GM04504 (cell line): ENCODE measurements around the gene DYNLL1.
"Not testable (repeated sequence)": the region's sequence is repeated elsewhere in the genome, so short reads cannot be mapped to it uniquely, and the experiment has no call there.

Experiments
- DNase-seq: peaks from one replicate; pipeline ENCODE4 v3.0.0-alpha.2; 2012; ENCODE audit warnings: low read depth

DYNLL1 gene

DNA sequence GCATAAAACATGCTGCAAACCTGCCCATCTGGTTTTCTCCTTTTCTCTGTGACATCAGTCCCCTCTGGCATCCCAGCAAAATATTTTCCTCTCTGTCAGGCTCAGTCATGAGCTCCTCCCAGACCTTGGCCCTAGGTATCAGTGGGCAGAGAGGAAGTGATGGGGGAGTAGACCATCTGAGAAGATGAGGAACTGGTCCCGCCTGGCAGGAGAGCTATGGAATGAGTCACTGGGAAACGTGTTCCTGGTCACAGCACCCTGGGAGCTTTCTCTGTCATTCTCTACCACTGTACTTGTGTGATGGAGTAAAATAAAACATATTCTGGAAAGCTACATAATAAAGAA is 21.3 kb upstream of the DYNLL1 start:
- no peak for DNase-seq

DNA sequence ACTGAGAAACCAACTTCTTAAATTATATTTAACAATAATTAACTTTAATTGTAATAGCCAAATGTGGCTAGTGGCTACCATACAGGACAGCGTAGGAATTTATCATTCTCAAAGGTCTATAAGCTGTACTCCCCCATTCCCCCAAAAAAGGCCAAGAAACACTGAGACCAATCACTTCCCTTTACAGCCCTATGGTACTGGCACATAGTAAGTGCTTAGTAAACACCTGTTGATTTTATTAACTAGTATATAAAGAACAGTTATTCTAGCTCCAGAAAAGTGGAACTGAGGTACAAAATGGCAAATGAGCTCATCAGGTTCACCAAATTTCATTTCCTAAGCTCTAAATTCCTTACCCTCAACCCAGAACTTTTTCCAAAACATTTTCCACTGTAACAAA is 20.3 kb upstream of the DYNLL1 start:
- DNase-seq = no peak

DNA sequence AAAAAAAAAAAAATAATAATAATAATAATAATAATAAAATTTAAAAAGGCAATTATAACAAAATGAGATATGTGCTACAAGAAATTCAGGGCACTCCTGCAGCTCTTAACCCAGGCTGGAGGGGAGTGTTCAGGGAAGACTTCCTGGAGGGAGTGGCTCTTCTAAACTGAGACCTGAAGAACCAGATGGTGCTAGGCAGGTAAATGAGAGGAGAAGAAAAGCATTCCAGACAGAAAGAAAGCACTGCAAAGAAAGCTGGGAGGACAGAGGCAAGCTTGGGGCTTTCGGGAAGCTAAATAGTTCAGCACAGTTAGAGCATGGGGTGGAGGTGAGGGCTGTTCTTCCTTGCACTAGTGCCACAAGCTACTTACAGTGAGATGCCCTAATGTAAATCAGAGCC is 16.5 kb upstream of the DYNLL1 start:
- DNase-seq = no peak

DNA sequence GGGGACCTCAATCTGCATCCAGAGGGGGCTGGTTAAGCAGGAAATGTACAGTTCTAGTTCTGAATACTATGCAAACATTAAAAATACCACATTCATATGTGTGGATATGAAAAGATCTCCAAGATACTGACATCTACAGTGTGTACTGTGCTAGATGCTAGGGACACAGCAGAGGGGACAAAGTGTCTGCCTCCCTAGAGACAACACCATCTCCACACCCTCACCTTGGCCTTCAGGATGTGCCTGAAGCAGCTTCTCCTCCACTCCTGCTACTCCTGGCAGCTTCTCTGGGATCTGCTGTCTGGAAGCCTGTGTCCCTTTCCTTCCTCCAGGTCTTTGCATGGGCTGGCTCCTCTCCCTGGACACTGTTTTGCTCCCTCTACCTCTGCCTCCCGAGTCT is 15.7 kb upstream of the DYNLL1 start:
- DNase-seq = no peak

DNA sequence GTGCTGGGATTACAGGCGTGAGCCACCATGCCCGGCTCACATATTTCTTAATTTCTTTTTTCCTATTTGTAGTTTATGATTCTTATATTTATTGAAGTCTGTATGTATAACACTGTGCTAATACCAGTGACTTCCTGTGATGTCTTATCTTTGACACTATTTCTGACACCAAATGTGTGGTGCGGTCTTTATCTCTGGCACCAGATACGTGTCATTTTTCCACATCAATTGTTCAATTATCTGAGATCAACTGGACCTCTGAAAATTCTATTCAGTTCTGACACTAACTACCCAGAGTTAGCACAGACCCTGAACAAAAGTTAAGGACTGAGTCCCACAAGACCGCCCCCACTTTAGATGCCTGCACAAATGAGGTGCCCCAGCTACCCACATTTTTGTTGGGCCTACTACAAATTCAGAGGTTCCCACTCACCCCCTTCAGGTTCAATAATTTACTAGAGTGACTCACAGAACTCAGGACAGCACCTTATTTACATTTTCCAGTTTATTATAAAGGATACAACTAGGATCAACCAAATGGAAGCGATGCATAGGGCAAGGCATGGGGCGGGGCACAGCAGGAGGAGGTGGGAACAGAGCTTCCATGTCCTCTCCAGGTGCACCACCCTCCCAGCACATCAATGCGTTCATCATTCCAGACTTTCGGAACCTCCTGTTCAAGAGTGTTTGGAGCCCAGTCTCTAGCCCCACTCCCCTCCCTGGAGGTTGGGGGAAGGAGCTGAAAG is 14.7 kb upstream of the DYNLL1 start:
- no peak for DNase-seq

DNA sequence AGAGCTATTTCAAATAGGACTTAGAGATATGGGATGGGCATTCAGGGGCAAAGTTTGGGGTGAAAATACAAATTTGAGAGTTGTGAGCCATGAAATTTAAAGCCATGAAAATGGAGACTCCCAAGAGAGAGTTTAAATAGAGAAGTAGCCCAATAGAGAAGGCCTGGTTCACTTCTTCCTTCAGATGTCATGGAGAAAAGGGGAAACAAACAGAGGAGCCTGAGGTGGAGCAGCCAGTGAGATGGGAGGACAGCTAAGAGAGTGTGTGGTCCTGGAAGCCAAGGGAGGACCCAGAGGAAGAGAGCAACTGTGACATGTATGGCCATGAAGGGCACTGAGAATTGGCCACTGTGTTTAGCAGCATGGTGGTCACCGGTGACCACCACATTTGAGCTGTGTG is 12.3 kb upstream of the DYNLL1 start:
- no peak for DNase-seq

DNA sequence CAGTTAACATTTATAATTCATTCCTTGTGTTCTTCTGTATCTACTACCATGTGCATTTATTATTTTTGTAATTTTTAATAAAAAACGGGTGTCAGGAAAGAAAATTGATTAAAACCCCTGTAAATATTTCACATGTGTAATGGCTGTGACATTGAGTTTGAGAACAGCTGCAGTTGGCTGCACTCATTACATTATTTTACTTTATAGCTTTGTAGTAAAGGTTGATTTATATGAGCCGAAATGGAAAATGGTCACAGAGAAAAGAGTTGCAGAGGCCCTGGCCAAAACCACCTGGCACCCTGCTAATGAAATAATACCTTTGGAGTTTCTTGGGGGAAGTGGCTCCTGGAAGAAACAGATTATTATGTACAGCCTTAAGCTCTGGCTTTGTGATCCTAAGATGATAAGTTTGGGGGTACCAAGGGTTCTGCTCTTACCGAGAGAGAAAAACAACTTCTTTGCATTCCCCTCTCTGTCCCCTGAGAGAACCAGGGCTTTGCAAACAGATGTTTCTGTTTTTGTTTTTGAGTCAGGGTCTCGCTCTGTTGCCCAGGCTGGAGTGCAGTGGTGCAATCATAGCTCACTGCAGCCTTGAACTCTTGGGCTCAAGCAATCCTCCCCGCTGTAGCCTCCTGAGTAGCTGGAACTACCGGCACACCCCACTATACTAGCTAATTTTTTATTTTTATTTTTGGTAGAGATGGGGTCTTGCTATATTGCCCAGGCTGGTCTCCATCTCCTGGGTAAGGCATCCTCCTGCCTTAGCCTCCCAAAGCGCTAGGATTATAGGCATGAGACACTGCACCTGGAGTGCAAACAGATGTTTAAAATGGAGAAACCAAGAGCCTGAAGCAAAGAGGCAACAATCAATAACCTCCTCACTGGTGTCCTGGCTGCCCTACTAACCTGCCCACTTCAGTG is 9.7 kb upstream of the DYNLL1 start:
- DNase-seq = no peak

DNA sequence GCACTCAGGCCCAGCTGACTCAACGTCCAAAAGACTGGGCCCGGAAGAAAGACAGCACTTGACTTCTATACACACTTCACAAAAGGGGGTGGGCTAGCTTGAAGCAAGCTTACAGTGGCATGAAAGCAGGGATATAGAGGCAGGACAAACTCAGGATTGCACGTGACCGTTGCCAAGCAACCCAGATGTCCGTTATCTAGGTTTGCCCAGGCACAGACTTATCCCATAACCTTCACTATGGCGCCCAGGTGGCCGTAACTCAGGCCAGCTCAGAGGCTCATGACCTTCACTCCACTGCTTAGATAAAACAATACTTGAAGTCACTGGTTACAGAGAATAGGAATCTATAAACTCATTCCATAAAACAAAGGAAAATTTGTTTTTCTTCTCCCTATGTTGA is 8.4 kb upstream of the DYNLL1 start:
- not testable (repeated sequence) for DNase-seq

DNA sequence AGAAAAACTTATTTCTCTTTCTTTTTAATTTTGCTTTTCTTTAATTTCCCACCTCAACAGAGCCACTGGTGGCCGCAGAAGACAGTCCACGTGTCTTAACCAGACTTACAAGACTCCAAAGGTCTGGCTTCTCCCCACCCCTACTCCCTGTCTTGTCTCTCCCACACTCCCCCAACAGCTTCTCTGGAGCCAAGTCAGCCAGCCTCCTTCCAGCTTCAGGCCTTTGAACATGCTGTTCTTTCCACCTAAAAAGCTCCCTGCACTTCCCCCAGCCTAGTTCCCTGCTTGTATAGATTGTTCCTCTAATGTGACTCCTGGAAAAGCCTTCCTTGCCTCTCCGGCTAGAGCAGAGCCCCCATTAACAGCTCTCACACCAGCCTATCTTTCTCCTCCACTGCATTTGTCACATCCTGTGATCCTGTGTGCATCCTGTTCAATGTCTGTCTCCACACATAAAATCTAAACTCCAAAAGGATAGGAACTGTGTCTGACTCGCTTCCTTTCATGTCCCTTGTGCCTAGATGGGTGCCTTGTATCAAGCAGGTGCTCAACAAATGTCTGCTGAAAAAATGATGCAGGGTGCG is 7.8 kb upstream of the DYNLL1 start:
- no peak for DNase-seq

DNA sequence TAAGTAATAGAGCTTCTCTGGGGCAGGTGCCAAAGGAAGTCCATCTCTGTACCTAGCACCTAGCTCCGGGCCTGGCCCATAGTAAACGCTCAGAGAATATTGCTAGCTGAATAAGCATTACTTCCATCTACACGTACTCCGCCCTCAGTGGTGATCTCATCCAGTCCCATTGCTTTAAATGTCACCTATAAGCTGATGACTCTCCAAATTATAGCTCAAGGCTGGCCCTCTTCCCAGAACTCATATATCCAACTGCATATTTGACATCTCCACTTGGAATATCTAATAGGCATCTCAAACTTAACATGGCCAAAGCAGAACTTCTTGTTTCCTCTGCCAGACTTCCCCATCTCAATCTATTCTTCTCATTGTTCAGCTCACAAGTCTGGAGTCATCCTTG is 6.9 kb upstream of the DYNLL1 start:
- DNase-seq = no peak

DNA sequence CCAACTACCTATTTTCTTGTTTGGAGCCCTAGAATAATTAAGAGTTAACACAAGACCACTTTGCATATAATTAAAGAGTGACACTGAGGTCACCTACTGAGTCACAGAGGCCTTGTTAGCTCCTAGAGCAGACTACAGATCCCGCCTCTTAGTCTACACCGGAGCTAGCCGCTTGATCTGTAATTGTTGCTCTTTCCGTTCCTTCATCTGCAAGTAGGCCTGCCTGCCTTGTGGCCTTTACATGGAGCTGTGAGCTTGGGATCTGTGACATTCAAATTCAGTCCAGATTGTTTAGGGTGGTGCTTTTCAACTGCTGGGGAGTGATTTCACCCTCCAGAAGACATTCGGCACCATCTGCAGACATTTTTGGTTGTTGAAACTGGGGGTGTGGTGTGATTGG is 5.6 kb upstream of the DYNLL1 start:
- no peak for DNase-seq

DNA sequence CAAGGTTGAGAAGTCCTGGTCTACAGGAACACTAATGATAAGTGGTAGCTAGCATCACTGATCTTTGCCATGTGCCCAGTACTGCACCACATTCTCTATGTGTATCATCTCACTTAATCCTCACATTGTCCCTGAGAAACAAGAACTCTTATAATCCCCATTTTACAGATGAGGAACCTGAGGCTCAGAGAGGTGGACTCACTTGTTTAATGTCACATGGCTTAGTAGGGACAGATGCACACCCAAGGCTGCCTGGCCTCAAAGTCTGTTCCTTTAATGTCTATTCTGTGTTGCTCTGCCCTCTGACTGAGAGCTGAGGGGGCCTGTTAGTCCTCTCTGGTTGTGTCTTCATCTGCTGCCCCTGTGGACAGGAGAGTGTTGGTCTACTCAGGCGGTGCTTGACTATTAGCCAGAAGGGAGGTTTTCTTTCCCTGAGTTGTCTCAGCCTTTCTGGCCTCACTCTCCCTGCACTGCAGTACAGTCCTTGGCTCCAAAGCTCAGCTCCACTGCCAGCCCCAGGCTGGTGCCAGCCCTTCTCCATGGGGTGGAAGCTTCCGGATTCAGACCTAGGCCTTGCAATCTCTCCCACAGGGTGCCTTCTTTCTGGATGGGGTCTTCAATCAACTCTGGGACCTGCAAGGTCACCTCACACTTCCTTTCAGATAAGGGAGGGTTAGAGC is 4.9 kb upstream of the DYNLL1 start:
- no peak for DNase-seq

DNA sequence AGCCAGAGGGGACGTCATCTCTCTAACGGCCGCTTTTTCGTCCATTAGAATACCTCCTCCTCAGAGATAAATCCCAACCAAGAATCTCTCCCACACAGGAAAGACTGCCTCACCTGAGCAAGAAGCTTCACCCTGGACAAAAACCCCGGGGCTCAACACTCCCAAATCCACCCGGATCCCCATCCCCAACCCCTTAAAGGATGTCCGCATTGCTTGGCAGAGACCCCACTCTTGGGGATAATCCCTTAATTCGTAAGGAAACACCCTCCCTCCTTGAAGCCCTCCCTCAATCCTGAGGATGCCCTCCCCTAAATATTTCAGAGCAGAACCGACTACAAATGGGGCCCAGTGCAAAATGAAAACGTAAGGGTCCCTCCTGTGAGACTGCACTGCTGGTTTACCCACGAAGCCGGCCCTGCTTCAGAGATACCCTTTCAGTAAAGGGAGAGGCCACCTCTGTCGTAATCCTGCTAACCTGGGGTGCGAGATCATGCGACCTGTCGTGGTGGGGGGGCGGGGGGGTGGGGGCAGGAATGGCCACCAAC is 655 bp upstream of the DYNLL1 start:
- no peak for DNase-seq

DNA sequence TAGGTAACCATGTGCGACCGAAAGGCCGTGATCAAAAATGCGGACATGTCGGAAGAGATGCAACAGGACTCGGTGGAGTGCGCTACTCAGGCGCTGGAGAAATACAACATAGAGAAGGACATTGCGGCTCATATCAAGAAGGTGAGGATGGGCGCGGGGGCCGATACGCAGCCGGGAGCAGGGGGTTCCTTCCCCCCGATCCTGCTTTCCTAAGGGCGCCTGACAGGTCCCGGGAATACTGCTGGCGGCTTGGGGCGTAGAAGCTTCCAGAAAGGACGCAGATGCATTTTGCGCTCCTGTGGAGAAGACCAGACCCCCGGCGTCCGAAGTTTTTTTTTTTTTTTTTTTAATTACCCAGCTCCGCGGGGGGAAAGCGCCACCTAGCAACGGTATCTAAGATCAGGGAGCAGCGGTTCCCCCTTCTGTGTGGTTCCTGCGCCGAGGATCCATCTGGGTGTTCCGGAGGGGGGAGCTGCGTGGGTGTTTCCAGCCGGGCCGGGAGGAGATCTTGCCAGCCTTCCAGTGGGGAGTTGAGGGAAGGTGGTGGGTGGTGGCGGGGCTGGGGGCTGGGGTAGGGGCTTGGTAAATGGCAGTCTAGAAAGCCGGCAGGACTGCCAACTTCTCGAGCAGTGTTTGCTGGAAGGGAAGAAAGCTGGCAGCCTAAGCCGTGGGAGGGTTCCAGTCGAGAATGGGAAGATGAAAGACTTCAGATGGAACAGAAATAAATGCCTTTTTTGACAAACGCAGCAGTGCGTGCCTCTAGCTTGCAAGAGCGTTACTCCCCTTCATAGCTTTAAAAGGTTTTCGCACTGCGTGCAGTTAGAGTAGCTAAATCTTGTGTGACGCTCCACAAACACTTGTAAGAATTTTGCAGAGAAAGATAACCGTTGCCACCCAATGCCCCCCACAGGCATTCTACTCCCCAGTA is 764 bp downstream of the DYNLL1 start:
- no peak for DNase-seq

DNA sequence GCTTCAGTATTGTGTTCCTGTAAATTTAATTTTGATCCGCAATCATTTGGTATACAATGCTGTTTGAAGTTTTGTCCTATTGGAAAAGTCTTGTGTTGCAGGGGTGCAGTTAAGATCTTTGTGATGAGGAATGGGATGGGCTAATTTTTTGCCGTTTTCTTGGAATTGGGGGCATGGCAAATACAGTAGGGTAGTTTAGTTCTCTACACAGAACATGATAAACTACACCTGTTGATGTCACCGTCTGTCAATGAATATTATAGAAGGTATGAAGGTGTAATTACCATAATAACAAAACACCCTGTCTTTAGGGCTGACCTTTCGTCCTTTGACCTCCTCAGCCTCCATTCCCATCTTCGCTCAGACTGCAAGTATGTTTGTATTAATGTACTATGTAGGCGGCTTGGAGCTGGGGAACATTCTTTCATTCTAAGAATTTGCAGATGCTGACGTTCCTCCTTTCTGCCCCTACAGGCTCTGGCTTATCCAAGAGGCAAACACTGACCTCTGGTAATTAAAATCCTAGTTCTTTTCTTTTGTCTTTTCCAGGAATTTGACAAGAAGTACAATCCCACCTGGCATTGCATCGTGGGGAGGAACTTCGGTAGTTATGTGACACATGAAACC is 1.7 kb downstream of the DYNLL1 start:
- DNase-seq = no peak

DNA sequence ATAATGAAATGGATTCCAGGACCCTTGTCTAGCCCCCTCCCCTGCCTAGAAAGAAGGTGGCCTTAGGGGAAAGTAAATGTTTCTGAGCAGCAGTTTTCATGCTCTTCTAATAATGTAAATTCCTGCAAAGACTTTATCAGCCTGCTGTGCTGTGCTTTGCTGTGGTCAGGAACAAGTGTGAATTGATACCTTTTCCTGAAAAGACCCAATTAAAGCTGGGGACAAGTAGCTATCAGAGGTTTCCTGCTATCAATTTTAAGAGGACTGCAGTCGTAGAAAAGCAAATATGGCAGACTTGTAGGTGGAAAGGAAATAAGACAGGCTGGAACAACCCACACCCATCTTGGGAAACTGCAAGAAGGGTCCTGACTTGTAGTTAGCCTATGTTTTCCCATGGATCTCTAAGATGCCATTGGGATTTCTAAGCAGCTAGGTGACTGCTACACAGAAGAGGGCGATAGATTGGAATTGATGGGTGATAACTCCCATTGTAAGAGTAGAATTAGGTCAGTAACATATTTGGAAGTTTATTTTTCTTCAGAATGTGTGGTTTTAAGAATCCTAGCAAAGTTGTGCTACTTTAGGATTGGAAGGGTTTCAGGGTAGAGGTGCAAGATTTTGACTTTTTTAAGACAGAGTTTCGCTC is 3.1 kb downstream of the DYNLL1 start:
- no peak for DNase-seq

DNA sequence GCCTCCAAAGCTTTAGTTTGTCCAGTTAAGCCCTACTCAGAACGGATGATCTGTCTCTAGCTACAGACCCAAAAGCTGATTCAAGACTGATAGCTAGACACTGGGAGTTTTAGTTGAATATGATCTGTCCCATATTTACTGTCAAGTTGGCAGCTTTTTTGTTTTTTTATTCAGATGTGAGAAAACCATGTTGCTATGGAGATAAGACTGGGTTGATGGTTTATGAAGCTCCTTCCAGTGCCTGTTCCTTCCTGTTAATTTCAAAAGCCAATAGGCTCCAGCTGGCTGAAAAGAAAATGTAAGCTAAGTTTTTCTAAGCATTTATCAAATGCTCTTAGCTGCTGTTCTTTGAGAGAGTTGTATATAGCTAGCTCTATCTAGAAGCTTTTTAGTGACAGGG is 4.7 kb downstream of the DYNLL1 start:
- no peak for DNase-seq

DNA sequence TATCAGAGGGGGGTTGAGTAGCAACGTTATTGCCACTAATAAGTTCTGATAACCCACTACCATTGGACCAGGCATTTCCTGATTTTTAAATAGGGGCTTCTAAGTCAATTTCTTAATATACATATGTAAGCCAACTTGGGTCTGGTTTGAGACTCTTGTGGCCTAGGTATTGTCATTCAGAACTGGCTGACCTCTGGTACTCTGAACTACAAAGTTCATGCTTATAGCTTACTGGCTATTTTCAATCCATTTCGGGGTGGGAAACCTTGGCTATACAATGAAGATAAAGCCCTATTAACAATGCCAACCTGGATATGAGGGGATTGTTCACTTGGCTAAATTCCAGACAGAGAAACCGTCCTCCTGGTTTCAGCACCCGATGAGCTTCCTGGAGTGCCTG is 8.7 kb downstream of the DYNLL1 start:
- DNase-seq = no peak

DNA sequence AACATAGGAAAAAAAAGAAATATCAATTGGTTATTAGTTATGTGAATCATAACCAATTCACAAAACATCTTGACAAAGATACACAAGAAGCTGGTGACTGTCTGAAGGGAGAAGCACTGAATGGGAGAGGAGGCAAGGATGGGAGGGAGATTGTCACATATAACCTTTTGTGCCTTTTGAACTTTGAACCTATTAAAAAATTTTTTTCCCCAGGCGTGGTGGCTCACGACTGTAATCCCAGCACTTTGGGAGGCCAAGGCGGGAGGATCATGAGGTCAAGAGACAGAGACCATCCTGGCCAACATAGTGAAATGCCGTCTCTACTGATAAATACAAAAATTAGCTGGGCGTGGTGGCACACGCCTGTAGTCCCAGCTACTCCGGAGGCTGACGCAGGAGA is 12.6 kb downstream of the DYNLL1 start:
- no peak for DNase-seq

DNA sequence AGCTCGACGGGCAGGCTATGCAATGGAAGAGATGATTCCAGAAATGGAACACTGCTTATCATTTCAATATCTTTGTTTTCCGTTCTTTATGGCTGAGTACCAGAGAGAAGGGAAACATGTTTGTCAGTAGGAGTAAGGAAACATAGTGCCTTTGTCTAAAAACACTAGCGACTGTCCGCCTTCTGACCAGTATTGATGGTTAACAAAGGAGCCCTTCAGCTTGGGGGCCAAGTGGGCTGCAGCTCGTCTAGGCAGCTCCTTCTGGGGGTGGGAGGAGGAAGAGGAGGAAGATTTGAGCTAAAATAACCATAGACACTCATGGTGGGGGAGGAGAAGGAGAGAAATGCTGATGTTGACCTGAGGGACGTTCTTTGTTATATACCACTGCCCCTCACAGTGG is 18.1 kb downstream of the DYNLL1 start:
- no peak for DNase-seq
